GM12878 (cell line): Measurements from ENCODE around the gene SLC4A2. TPM values are rescaled to one million over a fixed set of nuclear protein-coding genes. Genes with fewer than 3 reads are reported as not detected.

ENCODE experiments used
- ATAC-seq: fragments of 200-7000 bp; cut with Tn5 transposase; 3 replicates; pipeline ENCODE4 v1.9.1; 2020; ENCODE audit warnings: mild to moderate bottlenecking, moderate library complexity
- BruUV-seq: library from RNA; stranded (reverse); fragments of 400-500 nt; replicated peaks from 2 replicates; lab custom pipeline; 2021; lab: Mats Ljungman, UMichigan
- CTCF ChIA-PET: fragments of 300-600 bp; sonication (Branson Sonifier 250); formaldehyde crosslinking; extraction: SDS; loops from one replicate; lab custom pipeline; 2021; ENCODE audit warnings: inconsistent platforms; lab: Yijun Ruan, JAX
- POLR2A ChIA-PET: fragments of 350-600 bp; formaldehyde crosslinking; extraction: SDS; loops from one replicate; lab custom pipeline; 2021; ENCODE audit warnings: inconsistent platforms; lab: Charles Lee
- RAD21 ChIA-PET: fragments of 300-600 bp; sonication (Branson Sonifier 250); formaldehyde crosslinking; loops from one replicate; lab custom pipeline; 2023; ENCODE audit warnings: antibody characterized with exemption; ENCODE audit not compliant: unreplicated experiment; lab: Charles Lee
- SMC1A ChIA-PET: fragments of 300-600 bp; sonication (Branson Sonifier 250); formaldehyde crosslinking; loops from one replicate; lab custom pipeline; 2023; ENCODE audit not compliant: unreplicated experiment, uncharacterized antibody; lab: Charles Lee
- DNase-seq: peaks from one replicate; pipeline ENCODE4 v3.0.0-alpha.2; 2011; ENCODE audit warnings: low read depth, low spot score
- FAIRE-seq: peaks from 3 replicates; lab custom pipeline; 2011; peaks lifted over from hg19 to GRCh38; lab: Jason Lieb, UNC
- H2AFZ ChIP-seq: 2 replicates; pipeline ENCODE4 v1.6.0; 2011; ENCODE audit warnings: low read depth, low read length, control low read depth; ENCODE audit not compliant: control insufficient read depth
- H3K27ac ChIP-seq: 2 replicates; pipeline ENCODE4 v1.5.1; 2011; ENCODE audit warnings: control low read depth; ENCODE audit not compliant: control insufficient read depth, insufficient read depth
- H3K27me3 ChIP-seq, 2 experiments: replicated peaks in 1 of 2; 2 replicates each; pipeline versions ENCODE4 v1.6.0 to v1.6.1; 2011; ENCODE audit warnings: low read length in 1 of 2; ENCODE audit not compliant: control insufficient read depth in 2 of 2, insufficient read depth in 2 of 2
- H3K36me3 ChIP-seq, 2 experiments: 2 replicates each; pipeline ENCODE4 v1.5.1; 2011; ENCODE audit warnings: low read length in 1 of 2; ENCODE audit not compliant: control insufficient read depth in 2 of 2, insufficient read depth in 2 of 2
- H3K4me1 ChIP-seq: 2 replicates; pipeline ENCODE4 v1.6.1; 2011; ENCODE audit warnings: mild to moderate bottlenecking, low read length, moderate library complexity, mixed read lengths; ENCODE audit not compliant: control insufficient read depth, insufficient read depth
- H3K4me2 ChIP-seq: 2 replicates; pipeline ENCODE4 v1.6.0; 2011; ENCODE audit warnings: control low read depth; ENCODE audit not compliant: control insufficient read depth, insufficient read depth
- H3K4me3 ChIP-seq: fragments of 200-600 bp; sonication (generic); 2 replicates; pipeline ENCODE4 v1.5.1; 2016
- H3K79me2 ChIP-seq: 2 replicates; pipeline ENCODE4 v1.6.0; 2011; ENCODE audit warnings: low read length; ENCODE audit not compliant: control insufficient read depth, insufficient read depth
- H3K9ac ChIP-seq: 2 replicates; pipeline ENCODE4 v1.8.0; 2011; ENCODE audit warnings: low read length, control low read depth, mixed read lengths; ENCODE audit not compliant: control insufficient read depth, insufficient read depth
- H3K9me3 ChIP-seq: replicated peaks from 3 replicates; pipeline ENCODE4 v1.5.1; 2011; ENCODE audit warnings: mild to moderate bottlenecking, low read length; ENCODE audit not compliant: control insufficient read depth, insufficient read depth
- H4K20me1 ChIP-seq: 2 replicates; pipeline ENCODE4 v1.6.0; 2011; ENCODE audit not compliant: control insufficient read depth, insufficient read depth
- FOXK2 ChIP-seq: fragments of 450-650 bp; IDR thresholded peaks from 2 replicates; pipeline ENCODE4 v1.6.1; 2017; ENCODE audit warnings: mild to moderate bottlenecking, moderate library complexity
- JUNB ChIP-seq: IDR thresholded peaks from 2 replicates; pipeline ENCODE4 v1.6.1; 2016; ENCODE audit warnings: antibody characterized with exemption, mild to moderate bottlenecking
- MEF2A ChIP-seq: IDR thresholded peaks from 2 replicates; pipeline ENCODE4 v1.6.1; 2011; ENCODE audit warnings: low read depth, mild to moderate bottlenecking, low read length, moderate library complexity; ENCODE audit not compliant: insufficient read depth
- MYB ChIP-seq: fragments of 150-350 bp; IDR thresholded peaks from 2 replicates; pipeline ENCODE4 v1.6.1; 2014; ENCODE audit warnings: mild to moderate bottlenecking, low read depth, low read length, borderline replicate concordance
- NFXL1 ChIP-seq: fragments of 450-650 bp; IDR thresholded peaks from 2 replicates; pipeline ENCODE4 v1.6.1; 2017; ENCODE audit warnings: antibody characterized with exemption, mild to moderate bottlenecking, borderline replicate concordance
- NFYA ChIP-seq: IDR thresholded peaks from 2 replicates; pipeline ENCODE4 v1.6.1; 2011; ENCODE audit warnings: low read depth, mild to moderate bottlenecking, low read length, improper control_type of control experiment, borderline replicate concordance
- NR2C1 ChIP-seq: fragments of 450-650 bp; IDR thresholded peaks from 2 replicates; pipeline ENCODE4 v1.6.1; 2017; ENCODE audit warnings: antibody characterized with exemption, mild to moderate bottlenecking, moderate library complexity
- NRF1 ChIP-seq: conservative IDR thresholded peaks from 2 replicates; pipeline ENCODE4 v1.6.1; 2011; ENCODE audit warnings: mild to moderate bottlenecking, low read depth, low read length, improper control_type of control experiment
- RAD21 ChIP-seq: IDR thresholded peaks from 2 replicates; pipeline ENCODE4 v1.6.1; 2011; ENCODE audit warnings: mild to moderate bottlenecking, low read depth, low read length, moderate library complexity; ENCODE audit not compliant: insufficient read depth
- RBBP5 ChIP-seq: fragments of 200-600 bp; sonication (generic); conservative IDR thresholded peaks from 2 replicates; pipeline ENCODE4 v1.6.1; 2016
- TARDBP ChIP-seq: IDR thresholded peaks from 2 replicates; pipeline ENCODE4 v1.6.1; 2016; ENCODE audit warnings: borderline replicate concordance
- WRNIP1 ChIP-seq: IDR thresholded peaks from 2 replicates; pipeline ENCODE4 v1.6.1; 2011; ENCODE audit warnings: low read depth, low read length, improper control_type of control experiment, borderline replicate concordance
- ZBTB40 ChIP-seq: fragments of 450-650 bp; IDR thresholded peaks from 2 replicates; pipeline ENCODE4 v1.6.1; 2016; ENCODE audit warnings: mild to moderate bottlenecking, moderate library complexity, borderline replicate concordance
- WGBS: methylation state at CpG from one replicate; pipeline ENCODE4 v1.1.6; 2016; ENCODE audit warnings: low lambda C conversion rate; ENCODE audit not compliant: insufficient replicate concordance, insufficient coverage; ENCODE audit errors: missing lambda C conversion rate; 5-methylcytosine and 5-hydroxymethylcytosine counted together
- in situ Hi-C: fragments of 300-500 bp; cut with MboI; formaldehyde crosslinking; loops from 9 replicates; pipeline ENCODE4 v1.14.3; 2018; ENCODE audit warnings: mixed read lengths
- intact Hi-C: fragments of 100-400 bp; cut with micrococcal nuclease; formaldehyde crosslinking; loops from one replicate; pipeline ENCODE4 v1.14.2; 2022; ENCODE audit not compliant: unreplicated experiment
- polyA plus RNA-seq, 11 experiments: library from polyadenylated mRNA; depleted of rRNA in 4 of 11; unstranded in 6 of 11; stranded (reverse) in 5 of 11; fragments of >200 nt; fragmentation: Nextera tagmentation in 4 of 11; fragmentation: Illumina TruSeq in 1 of 11; extraction: Ambion mirVana in 4 of 11; extraction: Trizol in 1 of 11; gene quantifications; 1 replicate in 1 of 11; 2 replicates in 10 of 11; pipeline versions ENCODE4 v1.2.1 to v1.2.3, GENCODE V29; 2011 to 2016; ENCODE audit warnings: inconsistent platforms in 2 of 11, missing spikeins in 2 of 11, low read depth in 1 of 11
- total RNA-seq, 4 experiments: library from RNA; depleted of rRNA in 3 of 4; stranded (reverse); fragments of >200 nt in 3 of 4; fragmentation: Illumina TruSeq in 1 of 4; extraction: Trizol in 1 of 4; gene quantifications; 2 replicates each; pipeline versions ENCODE4 v1.2.1 to v1.2.3, GENCODE V29; 2013 to 2021
- TF ChIP-seq, protein P1 (sequence below), 3 experiments: IDR thresholded peaks in 2 of 3; conservative IDR thresholded peaks in 1 of 3; 2 replicates each; pipeline ENCODE4 v1.5.1; 2011; ENCODE audit warnings: low read depth in 3 of 3, low read length in 3 of 3, mild to moderate bottlenecking in 3 of 3, control low read depth in 2 of 3, moderate library complexity in 2 of 3, inconsistent platforms in 1 of 3, mixed read lengths in 1 of 3; ENCODE audit not compliant: control insufficient read depth in 2 of 3, insufficient read depth in 1 of 3; ENCODE audit errors: extremely low read depth in 1 of 3

Gene SLC4A2
- total and polyA plus RNA-seq, 10 of the 15 experiments (the other 5 are each of a cell fraction or from before 2014, with no cell fraction given): 2.7 to 78.6 (median 30.1) TPM

- CTCF ChIA-PET: interaction anchor here (0.6 to 1.6 kb wide), 6 partner anchors 22 to 252 kb away, joined by 3 to 8 read pairs (median 4); partner anchors contain the start of genes FASTK and TMUB1
- POLR2A ChIA-PET: interaction anchor here (0.5 to 1.4 kb wide), 6 partner anchors 22 to 137 kb away, joined by 3 to 9 read pairs (median 4); partner anchors contain the start of genes AGAP3, FASTK and TMUB1
- in situ Hi-C loops (no loop called here), intact Hi-C loops (loop anchor here (1.0 to 2.0 kb wide), 4 partner anchors 21 to 52 kb away; partner anchors contain the start of genes ABCB8 and FASTK)
- peak overlapping the region; percentile 92 for H2AFZ ChIP-seq
- ATAC-seq (0 out of 3 replicates have a peak, but pooled peaks have one; percentile 2), FAIRE-seq (no peak), DNase-seq (no peak)
- peaks cover 21% of the 10 kb centered on the region for H3K79me2 ChIP-seq
- no TSS peak for BruUV-seq
- RAD21 ChIA-PET: no interaction called here
- no peaks in the 10 kb centered on the region for H3K27me3 ChIP-seq
- H3K4me1 ChIP-seq: peaks cover 24% of the 10 kb centered on the region
- H3K9ac ChIP-seq: peak overlapping the region; percentile 86
- peak overlapping the region; percentile 88 for H3K27ac ChIP-seq
- H3K9me3 ChIP-seq: no peaks in the 10 kb centered on the region
- no peaks in the 10 kb centered on the region for H3K36me3 ChIP-seq
- SMC1A ChIA-PET: interaction anchor here (1.0 kb wide), 3 partner anchors 24 to 28 kb away, joined by 3 to 5 read pairs (median 3); partner anchors contain the start of gene TMUB1
- H3K4me3 ChIP-seq: peak overlapping the region; percentile 99
- no peak for TF ChIP-seq NFXL1
- no peak for TF ChIP-seq ZBTB40
- no peak for TF ChIP-seq FOXK2
- TF ChIP-seq, protein P1, sequence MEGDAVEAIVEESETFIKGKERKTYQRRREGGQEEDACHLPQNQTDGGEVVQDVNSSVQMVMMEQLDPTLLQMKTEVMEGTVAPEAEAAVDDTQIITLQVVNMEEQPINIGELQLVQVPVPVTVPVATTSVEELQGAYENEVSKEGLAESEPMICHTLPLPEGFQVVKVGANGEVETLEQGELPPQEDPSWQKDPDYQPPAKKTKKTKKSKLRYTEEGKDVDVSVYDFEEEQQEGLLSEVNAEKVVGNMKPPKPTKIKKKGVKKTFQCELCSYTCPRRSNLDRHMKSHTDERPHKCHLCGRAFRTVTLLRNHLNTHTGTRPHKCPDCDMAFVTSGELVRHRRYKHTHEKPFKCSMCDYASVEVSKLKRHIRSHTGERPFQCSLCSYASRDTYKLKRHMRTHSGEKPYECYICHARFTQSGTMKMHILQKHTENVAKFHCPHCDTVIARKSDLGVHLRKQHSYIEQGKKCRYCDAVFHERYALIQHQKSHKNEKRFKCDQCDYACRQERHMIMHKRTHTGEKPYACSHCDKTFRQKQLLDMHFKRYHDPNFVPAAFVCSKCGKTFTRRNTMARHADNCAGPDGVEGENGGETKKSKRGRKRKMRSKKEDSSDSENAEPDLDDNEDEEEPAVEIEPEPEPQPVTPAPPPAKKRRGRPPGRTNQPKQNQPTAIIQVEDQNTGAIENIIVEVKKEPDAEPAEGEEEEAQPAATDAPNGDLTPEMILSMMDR (IDR thresholded peaks at IDR 0.05 in 2 of 3, conservative IDR thresholded peaks at IDR 0.05 in 1 of 3; ENCODE audit: control insufficient read depth in 2 of 3, extremely low read depth in 1 of 3, insufficient read depth in 1 of 3, low read depth in 3 of 3, low read length in 3 of 3): no peak
- no peak for TF ChIP-seq RAD21
- no peak for TF ChIP-seq NFYA
- no peak for TF ChIP-seq JUNB
- no peak for TF ChIP-seq NR2C1
- TF ChIP-seq MYB: no peak
- no peak for TF ChIP-seq RBBP5
- no peak for TF ChIP-seq TARDBP
- no peak for TF ChIP-seq NRF1
- TF ChIP-seq MEF2A: no peak
- no peak for TF ChIP-seq WRNIP1
- peak overlapping the region; percentile 98 for H3K4me2 ChIP-seq
- under 1% methylated on average over 18 of the region's 18 CpGs for WGBS
- H4K20me1 ChIP-seq: no peaks in the 10 kb centered on the region
These were observed 515 bp upstream of the SLC4A2 start for GRCh38 chr7:151058781-151059366.
